A673 (cell line): ENCODE measurements around the gene SLC35A2. TPM values are rescaled to one million over a fixed set of nuclear protein-coding genes. Genes with fewer than 3 reads are reported as not detected.

ENCODE experiments used
- Bru-seq: library from RNA; stranded (reverse); fragments of 400-500 nt; gene quantifications from one replicate; lab custom pipeline; 2021; lab: Mats Ljungman, UMichigan
- BruChase-seq, 2 experiments: library from RNA; stranded (reverse); fragments of 400-500 nt; gene quantifications; one replicate each; lab custom pipeline; 2021; lab: Mats Ljungman, UMichigan
- BruUV-seq: library from RNA; stranded (reverse); fragments of 400-500 nt; replicated peaks from 2 replicates; lab custom pipeline; 2021; lab: Mats Ljungman, UMichigan
- CTCF ChIA-PET: fragments of 300-600 bp; sonication (Branson Sonifier 250); formaldehyde crosslinking; loops from one replicate; lab custom pipeline; 2022; ENCODE audit warnings: antibody characterized with exemption; lab: Charles Lee
- POLR2A ChIA-PET: fragments of 300-600 bp; sonication (Branson Sonifier 250); formaldehyde crosslinking; loops from one replicate; lab custom pipeline; 2022; ENCODE audit warnings: antibody characterized with exemption; ENCODE audit not compliant: low non-redundant PET; lab: Charles Lee
- DNase-seq: peaks from one replicate; pipeline ENCODE4 v3.0.0-alpha.2; 2015; ENCODE audit warnings: low spot score
- H3K27ac ChIP-seq: fragments of 200-600 bp; sonication (generic); 2 replicates; pipeline ENCODE4 v1.5.1; 2016; ENCODE audit warnings: mixed run types, low read depth, mild to moderate bottlenecking, mixed read lengths, antibody characterized with exemption, low read length; ENCODE audit not compliant: poor library complexity, severe bottlenecking
- H3K27me3 ChIP-seq: fragments of 200-600 bp; sonication (generic); replicated peaks from 2 replicates; pipeline ENCODE4 v1.6.1; 2017; ENCODE audit warnings: mixed run types, low read depth, mild to moderate bottlenecking, mixed read lengths, antibody characterized with exemption, low read length; ENCODE audit not compliant: insufficient read depth, poor library complexity
- H3K36me3 ChIP-seq: fragments of 200-600 bp; sonication (generic); 2 replicates; pipeline ENCODE4 v1.6.1; 2016; ENCODE audit warnings: mixed run types, mild to moderate bottlenecking, mixed read lengths, antibody characterized with exemption, low read length; ENCODE audit not compliant: insufficient read depth, poor library complexity, severe bottlenecking
- H3K4me1 ChIP-seq: fragments of 200-600 bp; sonication (generic); 2 replicates; pipeline ENCODE4 v1.6.1; 2017; ENCODE audit warnings: mixed run types, mild to moderate bottlenecking, mixed read lengths, antibody characterized with exemption, low read length; ENCODE audit not compliant: insufficient read depth, poor library complexity, severe bottlenecking
- H3K4me3 ChIP-seq: fragments of 200-600 bp; sonication (generic); 2 replicates; pipeline ENCODE4 v1.5.1; 2016; ENCODE audit warnings: low read depth, mixed run types, mild to moderate bottlenecking, mixed read lengths, low read length; ENCODE audit not compliant: poor library complexity, severe bottlenecking
- H3K9me3 ChIP-seq: fragments of 200-600 bp; sonication (generic); 2 replicates; pipeline ENCODE4 v1.6.1; 2016; ENCODE audit warnings: mixed run types, low read depth, mild to moderate bottlenecking, mixed read lengths, antibody characterized with exemption, low read length; ENCODE audit not compliant: poor library complexity, severe bottlenecking
- CTCF ChIP-seq: fragments of 300-800, 200-600 bp; sonication (generic); conservative IDR thresholded peaks from 2 replicates; pipeline ENCODE4 v1.5.1; 2017; ENCODE audit warnings: low read depth, mild to moderate bottlenecking, antibody characterized with exemption, low read length, moderate library complexity, mixed read lengths
- EZH2 ChIP-seq: fragments of 200-600 bp; sonication (generic); IDR thresholded peaks from 2 replicates; pipeline ENCODE4 v1.6.1; 2017; ENCODE audit warnings: borderline replicate concordance, low read depth, mild to moderate bottlenecking, mixed read lengths, antibody characterized with exemption, low read length; ENCODE audit not compliant: poor library complexity, severe bottlenecking
- intact Hi-C: fragments of 100-400 bp; cut with micrococcal nuclease; formaldehyde crosslinking; loops from one replicate; pipeline ENCODE4 v1.10.0; 2022; ENCODE audit not compliant: unreplicated experiment
- long read RNA-seq: library from polyadenylated mRNA; stranded (forward); transcript quantifications from one replicate; pipeline ENCODE4 v2.0.0, GENCODE V29; 2022
- total RNA-seq: library from RNA; stranded (reverse); gene quantifications from 2 replicates; pipeline ENCODE4 v1.2.3, GENCODE V29; 2021

Gene SLC35A2
- total RNA-seq (21.7 and 30.4 TPM in 2 replicates), Bru-seq, nascent RNA (percentile 54 among the genes with signal in this experiment), BruChase-seq, experiment 1, labeled RNA remaining after a 2-hour chase (percentile 66 among the genes with signal in this experiment), BruChase-seq, experiment 2, labeled RNA remaining after a 6-hour chase (percentile 66 among the genes with signal in this experiment)
- long read RNA-seq, transcript SLC35A2-207 (4 exons, 1,739 nt), result minor isoform, 8 of 40 reads
- long read RNA-seq, transcript SLC35A2-204 (4 exons, 3,047 nt), result major isoform, 20 of 40 reads
- long read RNA-seq, partial matches to known transcripts, result 1 of 40 reads
- long read RNA-seq, other reads (novel, unspliced or antisense), result 4 of 40 reads

DNA sequence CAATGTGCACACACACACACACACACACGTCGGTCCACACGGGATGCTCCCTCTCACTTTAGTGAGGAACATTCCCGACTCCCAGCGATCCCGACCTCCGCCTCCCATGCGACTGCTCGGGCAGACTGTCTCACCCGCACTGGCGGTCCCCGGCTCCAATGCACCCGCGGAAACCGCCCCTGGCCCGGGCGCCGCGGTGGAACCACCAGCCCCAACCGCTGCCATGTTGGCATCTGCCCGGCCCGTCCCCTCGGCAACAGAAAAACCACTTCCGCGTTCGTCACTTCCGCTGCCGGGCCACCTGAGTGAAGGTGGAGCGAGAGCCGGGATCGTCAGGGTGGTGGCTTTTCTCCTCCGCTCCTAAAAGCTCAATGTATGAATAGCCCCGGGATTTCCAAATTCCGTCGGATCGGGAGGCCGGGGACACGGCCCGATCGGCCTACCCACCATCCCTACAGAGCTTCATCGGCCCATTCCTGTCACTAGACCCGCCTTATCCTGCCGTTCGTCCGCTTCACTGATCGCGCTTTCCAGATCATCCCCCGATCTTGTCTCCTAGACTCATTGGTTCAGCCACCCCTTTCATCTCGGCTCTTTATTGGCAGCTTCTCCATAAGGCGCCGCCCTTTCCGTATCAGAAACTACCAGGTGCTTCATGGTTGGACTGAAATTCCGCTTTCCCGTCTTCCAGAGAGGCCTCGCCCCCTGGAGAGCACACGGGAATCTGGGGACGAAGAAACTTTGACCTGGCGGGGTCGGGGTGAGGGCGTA is at the start of gene SLC35A2:
SLC35A2 (minus strand) TSS at position 235 of the 771 bp plus-strand sequence; CDS start at position 225, 10 bp downstream.
- Histone ChIP-seq H3K27me3 (no peaks in the 10 kb centered on the region), H3K4me3 (peak within 1 kb of the TSS; percentile 82), H3K27ac (peak within 1 kb of the TSS; percentile 73), H3K36me3 (peaks cover 8% of the 10 kb centered on the region), H3K9me3 (no peaks in the 10 kb centered on the region), H3K4me1 (no peaks in the 10 kb centered on the region)
- peak; percentile 83 for DNase-seq
- no peak for TF ChIP-seq CTCF
- no peak for TF ChIP-seq EZH2
- no TSS peak for BruUV-seq
- CTCF ChIA-PET, result interaction anchor here (0.5 kb wide), 1 partner anchor 314 kb away, joined by 4 read pairs; no protein-coding TSS in a partner anchor
- intact Hi-C loops, result no loop called here
- POLR2A ChIA-PET, result no interaction called here

- POLR2A ChIA-PET, result interaction anchor here (0.9 kb wide), 1 partner anchor 12 kb away, joined by 3 read pairs; the partner anchor contains the start of gene KCND1
Measured at GRCh38 chrX:48960291-48960690, 48.8 kb upstream of the SLC35A2 start.

More at GRCh38 chrX:48960291-48960690, 48.8 kb upstream of the SLC35A2 start:
- Histone ChIP-seq H3K36me3 (peaks cover 6% of the 10 kb centered on the region), H3K27me3 (no peaks in the 10 kb centered on the region), H3K9me3 (no peaks in the 10 kb centered on the region), H3K4me1 (no peaks in the 10 kb centered on the region), H3K27ac (no peak overlapping the region), H3K4me3 (no peak overlapping the region)
- no peak for TF ChIP-seq CTCF
- TF ChIP-seq EZH2, result no peak
- intact Hi-C loops, result no loop called here
- DNase-seq, result no peak
- no TSS peak for BruUV-seq
- CTCF ChIA-PET, result no interaction called here
